ENCODE data around the gene PPP4C.
A peak's percentile ranks its signal among the peaks of the same experiment; 100 is the strongest.

The PPP4C gene

GRCh38 chr16:30065102-30065942 is 10.5 kb upstream of the PPP4C start, which contains the start of gene ALDOA:
Gene ALDOA, plus strand, starts transcription at chr16:30065760. Its CDS starts 1,138 bp downstream, at chr16:30066898.
- TF ChIP-seq CTCF (IDR thresholded peaks at IDR 0.05; ENCODE audit: low read depth, low read length, missing control alignments) = no peak
- H3K4me3 ChIP-seq (replicated peaks; ENCODE audit: low read depth, low read length) = peak within 1 kb of the TSS; percentile 96
- peak; percentile 94 for DNase-seq (ENCODE audit: extremely low read depth, low read depth)

GRCh38 chr16:30065943-30066760 is 9.6 kb upstream of the PPP4C start:
- DNase-seq (ENCODE audit: extremely low read depth, low read depth) = no peak
- no peak for TF ChIP-seq CTCF (IDR thresholded peaks at IDR 0.05; ENCODE audit: low read depth, low read length, missing control alignments)
- H3K4me3 ChIP-seq (replicated peaks; ENCODE audit: low read depth, low read length) = peak overlapping the region; percentile 96

GRCh38 chr16:30066761-30067583 is 8.8 kb upstream of the PPP4C start:
- peak overlapping the region; percentile 96 for H3K4me3 ChIP-seq (replicated peaks; ENCODE audit: low read depth, low read length)
- DNase-seq (ENCODE audit: extremely low read depth, low read depth) = no peak
- TF ChIP-seq CTCF (IDR thresholded peaks at IDR 0.05; ENCODE audit: low read depth, low read length, missing control alignments) = no peak

- DNase-seq (ENCODE audit: extremely low read depth, low read depth) = no peak
- TF ChIP-seq CTCF (IDR thresholded peaks at IDR 0.05; ENCODE audit: low read depth, low read length, missing control alignments) = no peak
- H3K4me3 ChIP-seq (replicated peaks; ENCODE audit: low read depth, low read length) = peak overlapping the region; percentile 96
Measured at GRCh38 chr16:30067584-30067916, 8.2 kb upstream of the PPP4C start.

- no peak for TF ChIP-seq CTCF (IDR thresholded peaks at IDR 0.05; ENCODE audit: low read depth, low read length, missing control alignments)
- DNase-seq (ENCODE audit: extremely low read depth, low read depth) = no peak
- H3K4me3 ChIP-seq (replicated peaks; ENCODE audit: low read depth, low read length) = peak overlapping the region; percentile 8; the same call in 1 of the 2 replicates
Measured at GRCh38 chr16:30068333-30068732, 7.5 kb upstream of the PPP4C start.
